Mucosa of stomach (tissue), 1 donor: ENCODE data around the gene TTLL9.

Source experiments
- H3K27me3 ChIP-seq: one replicate; pipeline ENCODE4 v1.7.0; 2013; ENCODE audit warnings: mild to moderate bottlenecking, low read length; ENCODE audit not compliant: control insufficient read depth, insufficient read depth
- H3K36me3 ChIP-seq: one replicate; pipeline ENCODE4 v1.7.0; 2013; ENCODE audit warnings: low read length; ENCODE audit not compliant: control insufficient read depth, insufficient read depth
- H3K4me1 ChIP-seq: one replicate; pipeline ENCODE4 v1.7.0; 2013; ENCODE audit warnings: mild to moderate bottlenecking, low read length; ENCODE audit not compliant: control insufficient read depth, insufficient read depth
- H3K4me3 ChIP-seq: one replicate; pipeline ENCODE4 v1.7.0; 2013; ENCODE audit warnings: low read length
- H3K9ac ChIP-seq: one replicate; pipeline ENCODE4 v1.7.0; 2013; ENCODE audit warnings: mild to moderate bottlenecking, low read length, moderate library complexity
- H3K9me3 ChIP-seq: one replicate; pipeline ENCODE4 v1.7.0; 2013; ENCODE audit warnings: mild to moderate bottlenecking, low read length, moderate library complexity; ENCODE audit not compliant: control insufficient read depth
- donor health status: Pancreatic carcinoma.

The TTLL9 gene

GRCh38 chr20:31831211-31831610 lies 39.2 kb upstream of the TTLL9 start:
- Histone ChIP-seq H3K4me3 (no peak overlapping the region), H3K27me3 (no peaks in the 10 kb centered on the region), H3K9ac (no peak overlapping the region), H3K4me1 (peaks cover 10% of the 10 kb centered on the region), H3K9me3 (no peaks in the 10 kb centered on the region), H3K36me3 (no peaks in the 10 kb centered on the region)

DNA sequence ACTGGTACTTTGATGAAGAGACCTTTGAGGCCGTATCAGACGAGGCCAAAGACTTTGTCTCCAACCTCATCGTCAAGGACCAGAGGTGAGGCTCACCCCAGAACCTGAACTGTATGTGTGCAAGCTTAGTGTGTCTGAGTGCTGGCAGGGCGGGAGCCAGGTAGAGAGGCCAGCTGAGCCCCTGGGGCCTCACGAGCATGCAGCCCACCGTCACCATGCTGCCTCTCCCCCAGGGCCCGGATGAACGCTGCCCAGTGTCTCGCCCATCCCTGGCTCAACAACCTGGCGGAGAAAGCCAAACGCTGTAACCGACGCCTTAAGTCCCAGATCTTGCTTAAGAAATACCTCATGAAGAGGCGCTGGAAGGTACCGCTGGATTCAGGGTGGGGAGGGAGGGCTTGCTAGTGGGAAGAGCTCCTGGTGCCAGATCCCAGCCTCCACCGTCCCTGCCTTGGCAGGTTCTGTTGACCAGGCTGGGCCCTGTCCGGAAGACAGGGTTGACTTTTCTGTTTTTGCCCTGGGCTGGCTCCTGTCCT lies 38.6 kb upstream of the TTLL9 start:
- Histone ChIP-seq H3K9me3 (no peaks in the 10 kb centered on the region), H3K4me3 (no peak overlapping the region)

GRCh38 chr20:31833130-31833930 lies 37.1 kb upstream of the TTLL9 start:
- Histone ChIP-seq H3K4me3 (no peak overlapping the region), H3K27me3 (no peaks in the 10 kb centered on the region), H3K36me3 (no peaks in the 10 kb centered on the region), H3K9me3 (no peaks in the 10 kb centered on the region), H3K4me1 (peaks cover 16% of the 10 kb centered on the region), H3K9ac (no peak overlapping the region)

More for the DNA sequence above, 38.6 kb upstream of the TTLL9 start:
- Histone ChIP-seq H3K4me1 (peaks cover 16% of the 10 kb centered on the region), H3K9ac (no peak overlapping the region), H3K36me3 (no peaks in the 10 kb centered on the region), H3K27me3 (no peaks in the 10 kb centered on the region)

DNA sequence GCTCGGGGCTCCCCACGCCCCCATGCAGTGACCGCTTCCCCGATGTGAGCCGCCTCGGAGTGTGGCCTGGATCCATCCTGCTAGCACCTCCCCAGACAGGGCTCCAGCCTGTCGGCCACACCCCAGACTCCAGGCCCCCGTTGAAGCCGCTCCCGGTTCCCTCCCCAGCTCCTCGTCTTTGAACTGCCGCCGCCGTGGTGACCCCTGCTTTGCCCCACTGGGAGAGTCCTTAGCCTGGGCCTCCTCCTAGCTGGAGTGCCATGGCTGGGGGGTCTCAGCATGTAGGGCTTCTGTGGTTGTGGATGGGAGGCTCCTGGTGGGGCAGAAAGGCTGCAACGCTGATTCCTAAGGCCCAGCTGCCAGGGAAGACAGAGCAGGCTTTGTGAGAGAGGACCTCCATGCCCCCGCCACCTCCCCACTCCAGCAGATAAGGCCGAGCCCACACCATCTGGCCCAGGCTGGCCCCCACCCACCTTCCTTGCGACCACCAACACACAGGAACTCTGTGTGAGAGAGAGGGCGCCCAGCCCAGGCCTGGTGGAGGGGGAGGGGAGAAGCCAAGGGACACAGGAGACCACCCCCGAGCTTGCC lies 36.4 kb upstream of the TTLL9 start:
- Histone ChIP-seq H3K9me3 (no peaks in the 10 kb centered on the region), H3K9ac (no peak overlapping the region), H3K4me1 (peaks cover 16% of the 10 kb centered on the region), H3K4me3 (no peak overlapping the region), H3K27me3 (no peaks in the 10 kb centered on the region), H3K36me3 (no peaks in the 10 kb centered on the region)

DNA sequence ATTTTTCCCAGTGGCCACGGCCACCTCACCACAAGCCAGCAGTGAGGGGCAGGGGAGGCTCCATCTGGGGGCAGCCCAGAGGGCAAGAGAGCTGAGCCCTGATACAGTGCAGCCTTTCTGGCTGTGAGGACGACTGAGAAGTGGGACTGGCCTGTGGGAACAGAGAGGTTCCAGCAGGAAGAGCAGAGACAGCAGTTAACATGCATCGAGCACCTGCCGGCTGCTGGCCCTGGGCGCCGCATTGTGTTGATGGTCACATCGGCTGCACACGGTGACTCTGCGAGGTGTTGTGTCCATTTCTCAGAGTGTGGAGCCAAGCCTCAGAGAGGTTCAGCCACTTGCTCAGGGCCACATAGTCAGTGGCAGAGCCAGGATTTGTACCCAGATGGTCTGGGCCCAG lies 34.9 kb upstream of the TTLL9 start:
- Histone ChIP-seq H3K9me3 (no peaks in the 10 kb centered on the region), H3K36me3 (no peaks in the 10 kb centered on the region), H3K4me3 (no peak overlapping the region), H3K9ac (no peak overlapping the region), H3K27me3 (no peaks in the 10 kb centered on the region), H3K4me1 (peaks cover 16% of the 10 kb centered on the region)

- Histone ChIP-seq H3K27me3 (no peaks in the 10 kb centered on the region), H3K4me3 (no peak overlapping the region), H3K9ac (no peak overlapping the region), H3K36me3 (no peaks in the 10 kb centered on the region), H3K9me3 (no peaks in the 10 kb centered on the region), H3K4me1 (peaks cover 16% of the 10 kb centered on the region)
Observed at GRCh38 chr20:31835977-31836852, 34.2 kb upstream of the TTLL9 start.

- no peaks in the 10 kb centered on the region for H3K9me3 ChIP-seq
- no peaks in the 10 kb centered on the region for H3K27me3 ChIP-seq
- no peak overlapping the region for H3K4me3 ChIP-seq
- H3K36me3 ChIP-seq: no peaks in the 10 kb centered on the region
- H3K9ac ChIP-seq: no peak overlapping the region
- H3K4me1 ChIP-seq: peaks cover 16% of the 10 kb centered on the region
Observed at GRCh38 chr20:31836853-31837608, 33.4 kb upstream of the TTLL9 start.

GRCh38 chr20:31837896-31838397 lies 32.5 kb upstream of the TTLL9 start:
- no peaks in the 10 kb centered on the region for H3K9me3 ChIP-seq
- no peak overlapping the region for H3K4me3 ChIP-seq
- H3K4me1 ChIP-seq: peaks cover 16% of the 10 kb centered on the region
- no peaks in the 10 kb centered on the region for H3K36me3 ChIP-seq
- no peak overlapping the region for H3K9ac ChIP-seq
- no peaks in the 10 kb centered on the region for H3K27me3 ChIP-seq

GRCh38 chr20:31838646-31839292 lies 31.7 kb upstream of the TTLL9 start:
- H3K4me1 ChIP-seq: peaks cover 16% of the 10 kb centered on the region
- H3K4me3 ChIP-seq: no peak overlapping the region
- no peaks in the 10 kb centered on the region for H3K9me3 ChIP-seq
- no peak overlapping the region for H3K9ac ChIP-seq
- no peaks in the 10 kb centered on the region for H3K36me3 ChIP-seq
- H3K27me3 ChIP-seq: no peaks in the 10 kb centered on the region

DNA sequence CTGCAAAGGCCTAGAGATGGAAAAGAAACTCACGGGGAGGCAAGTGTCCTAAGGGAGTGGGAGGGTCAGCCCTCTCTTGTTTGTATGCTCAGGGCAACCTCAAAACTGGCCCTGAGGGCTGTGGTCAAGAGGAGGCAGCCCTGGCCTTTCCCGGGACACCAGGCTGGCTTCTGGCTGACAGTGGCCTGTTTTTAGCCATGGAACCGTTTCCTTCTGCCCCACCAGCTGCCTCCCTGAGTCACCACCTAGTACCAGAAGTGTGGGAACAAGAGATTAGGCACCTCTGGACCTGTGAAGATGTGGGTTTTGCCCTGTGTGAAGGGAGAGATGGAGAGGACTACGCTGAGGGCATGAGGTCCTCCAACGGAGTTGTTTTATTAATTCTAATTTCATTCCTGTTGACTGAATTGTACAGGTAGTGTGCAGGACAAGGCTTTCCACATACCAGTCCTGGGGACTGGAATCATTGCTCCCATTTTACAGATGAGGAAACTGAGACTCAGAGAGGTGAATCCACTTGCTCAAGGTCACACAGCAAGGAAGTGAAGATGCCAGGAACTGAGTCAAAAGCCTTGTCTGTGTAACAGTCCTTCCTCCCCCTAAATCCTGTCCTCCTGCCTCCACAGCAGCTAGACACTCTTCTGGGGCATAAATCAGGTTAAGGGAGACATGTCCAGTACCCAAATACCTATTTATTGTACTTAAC lies 30.5 kb upstream of the TTLL9 start:
- Histone ChIP-seq H3K27me3 (no peaks in the 10 kb centered on the region), H3K4me1 (peaks cover 16% of the 10 kb centered on the region)

More for the DNA sequence above, 30.5 kb upstream of the TTLL9 start:
- H3K9ac ChIP-seq: no peak overlapping the region
- no peaks in the 10 kb centered on the region for H3K9me3 ChIP-seq
- no peaks in the 10 kb centered on the region for H3K36me3 ChIP-seq
- no peak overlapping the region for H3K4me3 ChIP-seq
